ENCODE measurements around the gene HOXD8. TPM values are rescaled to one million over a fixed set of nuclear protein-coding genes. Genes with fewer than 3 reads are reported as not detected.

HOXD8 gene
- polyA plus RNA-seq, 1 donor = 40.0 TPM

DNA sequence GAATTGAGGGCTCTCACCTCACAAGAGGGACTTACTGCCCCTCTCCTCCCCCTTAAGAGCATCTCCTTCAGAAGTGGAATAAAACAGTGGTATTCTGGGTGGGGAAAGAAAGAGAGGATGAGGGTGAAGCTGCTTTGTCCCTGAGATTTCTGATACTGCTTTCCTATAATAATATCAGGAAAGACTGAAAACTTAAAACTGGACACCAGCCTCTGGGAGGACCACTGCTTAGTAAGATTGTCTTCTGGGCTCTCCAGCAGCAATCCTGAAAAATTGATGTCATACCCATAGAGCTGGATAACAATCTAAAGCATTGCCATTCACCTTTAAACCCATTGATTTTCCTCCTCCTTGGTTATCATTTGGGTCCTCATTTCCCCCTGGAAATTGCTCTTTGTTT, 17.1 kb downstream of the HOXD8 start:
- no peak for DNase-seq (ENCODE audit: low read depth)

DNA sequence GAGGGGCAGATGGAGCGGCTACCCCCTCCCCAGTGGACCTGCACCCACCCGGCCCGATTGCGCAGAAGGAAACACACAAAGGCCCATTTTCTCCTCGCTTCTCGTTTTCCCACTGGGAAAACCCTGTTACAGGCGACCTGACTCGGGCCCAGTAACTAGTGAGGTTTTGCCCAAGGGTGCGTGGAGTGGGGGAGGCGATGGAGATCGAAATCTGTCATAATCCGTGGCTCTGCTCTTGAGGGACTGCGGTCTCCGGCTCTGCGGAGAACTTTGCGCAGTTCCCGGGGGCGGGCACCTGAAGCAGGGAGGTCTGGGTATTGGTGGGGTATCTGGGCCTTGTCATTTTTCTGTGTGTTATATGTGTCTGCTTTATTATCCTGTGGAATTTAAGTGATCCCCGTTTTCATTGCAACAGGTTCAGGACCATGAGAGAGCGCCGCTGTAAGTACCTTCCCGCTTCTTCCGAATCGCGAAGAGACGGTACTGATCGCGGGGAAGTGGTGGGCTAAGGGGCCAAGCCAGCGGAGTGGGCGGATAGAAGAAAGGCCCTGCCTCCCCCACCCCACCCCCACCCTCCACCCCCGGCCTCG, 17.8 kb downstream of the HOXD8 start:
- no peak for DNase-seq (ENCODE audit: low read depth)

DNA sequence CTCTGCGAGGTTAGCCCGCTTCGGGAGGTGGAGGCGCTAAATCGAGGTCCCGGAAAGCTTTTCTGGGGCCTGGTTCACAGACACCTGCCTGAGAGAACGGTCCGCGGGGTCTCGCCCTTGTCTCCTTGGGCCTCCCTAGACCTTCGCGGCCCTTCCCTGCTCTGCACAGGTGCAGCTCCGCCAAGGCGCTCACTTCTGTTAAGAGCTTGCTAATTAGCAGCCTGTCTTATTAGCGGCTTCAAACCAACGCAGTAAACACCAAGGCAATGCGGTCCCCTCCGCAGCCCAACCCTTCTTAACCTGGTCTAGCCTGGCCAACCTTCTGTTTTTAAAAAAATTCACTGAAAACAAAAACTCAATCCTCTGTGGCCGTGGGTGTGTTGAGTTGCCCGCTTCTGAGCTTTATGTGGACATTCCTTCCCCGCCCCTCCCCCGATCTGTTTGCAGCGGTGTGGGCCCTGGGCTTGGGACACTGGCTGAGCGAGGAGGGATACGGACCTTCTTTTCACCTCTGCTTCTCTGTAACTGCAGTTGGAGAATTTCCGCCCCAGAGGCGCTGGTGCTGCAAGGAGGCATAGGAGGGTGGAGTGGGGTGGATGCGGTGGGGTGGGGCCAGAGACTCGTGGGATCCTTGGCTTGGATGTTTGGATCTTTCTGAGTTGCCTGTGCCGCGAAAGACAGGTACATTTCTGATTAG, 18.4 kb downstream of the HOXD8 start:
- no peak for DNase-seq (ENCODE audit: low read depth)

DNA sequence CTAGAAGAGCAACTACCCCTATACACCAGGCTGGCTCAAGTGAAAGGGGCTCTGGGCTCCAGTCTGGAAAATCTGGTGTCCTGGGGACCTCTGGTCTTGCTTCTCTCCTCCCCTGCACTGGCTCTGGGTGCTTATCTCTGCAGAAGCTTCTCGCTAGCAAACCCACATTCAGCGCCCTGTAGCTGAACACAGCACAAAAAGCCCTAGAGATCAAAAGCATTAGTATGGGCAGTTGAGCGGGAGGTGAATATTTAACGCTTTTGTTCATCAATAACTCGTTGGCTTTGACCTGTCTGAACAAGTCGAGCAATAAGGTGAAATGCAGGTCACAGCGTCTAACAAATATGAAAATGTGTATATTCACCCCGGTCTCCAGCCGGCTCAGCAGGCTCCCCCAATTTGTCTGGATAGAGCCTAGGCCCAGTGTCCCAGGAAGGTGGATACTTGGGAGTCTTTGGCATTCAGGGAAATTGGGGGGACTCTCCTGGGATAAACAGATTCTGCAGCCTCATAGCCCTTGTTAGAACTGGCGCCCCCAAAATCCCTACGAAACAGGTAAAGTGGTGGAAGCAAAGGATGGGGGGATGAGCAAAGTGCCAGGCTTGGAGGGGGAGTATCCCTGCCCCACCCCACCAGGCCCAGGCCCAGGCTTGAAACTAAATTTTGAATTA, 19.4 kb downstream of the HOXD8 start:
- no peak for DNase-seq (ENCODE audit: low read depth)

DNA sequence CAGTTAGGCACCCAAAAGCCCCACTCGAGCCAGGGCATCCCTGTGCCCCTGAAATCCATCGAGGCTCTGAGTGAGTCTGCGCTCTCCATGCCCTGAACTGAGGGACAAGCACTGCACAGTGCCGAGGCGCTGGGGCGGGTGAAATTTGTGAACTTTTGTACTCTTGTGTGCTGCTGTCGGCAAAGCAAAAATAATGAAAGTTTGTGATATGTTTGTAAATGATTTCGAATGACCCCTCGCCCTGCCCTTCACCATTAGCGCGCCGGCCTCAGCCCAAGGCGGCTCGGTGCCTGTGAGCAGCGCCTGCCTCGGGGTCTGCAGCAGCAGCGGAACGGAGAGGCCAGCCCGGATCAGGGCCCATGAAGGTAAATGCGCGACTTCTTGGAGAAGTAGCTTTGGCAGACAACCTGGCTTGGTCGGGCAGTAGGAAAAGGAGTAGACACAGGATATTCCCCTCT, 20.0 kb downstream of the HOXD8 start:
- DNase-seq (ENCODE audit: low read depth) = no peak

DNA sequence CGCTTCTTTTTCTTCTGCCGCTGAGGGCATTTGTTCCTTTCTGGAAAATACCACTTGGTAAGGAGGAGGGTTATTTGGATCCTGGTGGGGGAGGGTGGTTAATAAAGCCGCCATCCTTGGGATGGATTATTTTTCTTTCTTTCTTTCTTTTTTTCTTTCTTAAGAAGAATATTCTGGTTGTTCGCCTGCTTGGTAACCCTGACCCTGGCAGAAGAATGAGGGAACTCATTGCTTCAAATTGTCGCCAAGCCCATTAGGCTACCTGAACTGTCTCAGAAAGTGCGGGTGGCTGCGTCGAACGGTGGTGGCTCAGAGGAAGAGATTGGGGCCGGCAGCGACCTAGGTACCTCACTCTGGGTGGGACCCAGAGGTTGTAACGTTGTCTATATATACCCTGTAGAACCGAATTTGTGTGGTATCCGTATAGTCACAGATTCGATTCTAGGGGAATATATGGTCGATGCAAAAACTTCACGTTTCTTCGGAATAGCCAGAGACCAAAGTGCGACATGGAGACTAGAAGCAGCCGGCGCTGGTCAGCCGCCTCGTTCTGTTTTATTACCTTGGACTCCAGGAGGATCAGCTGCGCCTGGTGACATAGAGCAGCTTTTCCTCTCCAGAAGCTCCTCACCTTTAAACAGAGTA, 20.6 kb downstream of the HOXD8 start:
- no peak for DNase-seq (ENCODE audit: low read depth)

DNA sequence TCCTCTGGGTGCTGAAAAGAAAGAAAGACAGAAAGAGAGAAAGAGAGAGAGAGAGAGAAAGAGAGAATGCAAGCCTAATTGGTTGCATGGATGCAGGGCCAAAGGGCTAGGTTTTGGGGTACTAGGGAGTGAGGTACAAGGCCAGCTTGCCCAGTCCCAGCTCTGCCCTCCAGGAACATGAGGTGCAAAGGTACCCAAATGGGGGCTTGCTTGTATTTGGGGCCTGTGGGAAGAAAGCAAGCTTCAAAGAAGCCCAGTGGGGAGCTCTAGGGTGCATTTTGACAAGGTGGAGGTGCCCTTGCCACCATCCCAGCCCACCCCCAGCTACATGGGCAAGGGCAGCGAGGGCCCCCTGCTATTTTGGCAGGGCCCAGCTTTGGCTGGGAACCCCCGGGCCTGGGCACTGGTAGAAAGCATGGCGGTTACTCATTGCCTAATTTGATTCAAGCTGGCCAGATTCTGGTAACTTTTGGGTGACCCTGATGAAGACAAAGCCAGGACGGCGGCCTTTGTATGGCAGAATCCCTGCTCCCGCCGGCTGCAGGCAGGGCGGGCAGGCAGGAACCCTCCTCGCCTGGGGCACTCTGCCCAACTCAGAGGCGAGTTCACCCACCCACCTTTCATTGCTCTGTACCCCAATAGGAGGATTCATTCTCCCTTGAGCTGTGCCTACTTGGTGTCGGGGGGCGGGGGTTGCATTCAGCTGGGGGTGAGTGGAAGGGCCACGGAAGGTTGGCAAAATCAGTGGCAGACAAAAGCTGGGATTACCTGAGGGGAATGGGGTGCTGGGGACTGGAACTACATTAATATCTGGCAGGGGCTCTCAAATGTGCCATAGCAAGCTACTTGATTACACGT, 21.3 kb downstream of the HOXD8 start:
- no peak for DNase-seq (ENCODE audit: low read depth)

DNA sequence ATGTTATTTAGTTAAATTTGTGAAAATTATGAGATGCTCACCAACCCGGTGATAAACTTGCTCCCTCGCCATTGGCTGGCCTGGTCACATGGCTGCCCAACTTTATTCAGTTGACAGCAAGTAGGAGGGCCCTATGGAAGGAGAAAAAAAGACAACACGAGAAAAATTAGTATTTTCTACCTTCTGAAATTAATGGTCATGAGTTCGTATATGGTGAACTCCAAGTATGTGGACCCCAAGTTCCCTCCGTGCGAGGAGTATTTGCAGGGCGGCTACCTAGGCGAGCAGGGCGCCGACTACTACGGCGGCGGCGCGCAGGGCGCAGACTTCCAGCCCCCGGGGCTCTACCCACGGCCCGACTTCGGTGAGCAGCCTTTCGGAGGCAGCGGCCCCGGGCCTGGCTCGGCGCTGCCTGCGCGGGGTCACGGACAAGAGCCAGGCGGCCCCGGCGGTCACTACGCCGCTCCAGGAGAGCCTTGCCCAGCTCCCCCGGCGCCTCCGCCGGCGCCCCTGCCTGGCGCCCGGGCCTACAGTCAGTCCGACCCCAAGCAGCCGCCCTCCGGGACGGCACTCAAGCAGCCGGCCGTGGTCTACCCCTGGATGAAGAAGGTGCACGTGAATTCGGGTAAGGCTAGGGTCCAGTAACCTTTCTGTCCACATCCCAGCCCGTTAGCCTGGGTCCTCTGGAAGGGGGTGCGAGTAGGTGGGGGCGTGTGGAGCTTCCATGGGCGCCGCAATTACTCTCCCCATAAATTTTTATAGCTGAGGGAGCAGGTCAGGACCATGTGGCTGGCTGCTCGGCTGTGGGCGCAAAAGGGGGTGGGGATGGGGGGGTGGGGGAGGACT, 22.2 kb downstream of the HOXD8 start, which contains the start of gene HOXD4:
Gene HOXD4 (plus strand): TSS at position 109 of the 846 bp plus-strand sequence. CDS start 84 bp downstream, at position 193.
- DNase-seq (ENCODE audit: low read depth) = no peak

DNA sequence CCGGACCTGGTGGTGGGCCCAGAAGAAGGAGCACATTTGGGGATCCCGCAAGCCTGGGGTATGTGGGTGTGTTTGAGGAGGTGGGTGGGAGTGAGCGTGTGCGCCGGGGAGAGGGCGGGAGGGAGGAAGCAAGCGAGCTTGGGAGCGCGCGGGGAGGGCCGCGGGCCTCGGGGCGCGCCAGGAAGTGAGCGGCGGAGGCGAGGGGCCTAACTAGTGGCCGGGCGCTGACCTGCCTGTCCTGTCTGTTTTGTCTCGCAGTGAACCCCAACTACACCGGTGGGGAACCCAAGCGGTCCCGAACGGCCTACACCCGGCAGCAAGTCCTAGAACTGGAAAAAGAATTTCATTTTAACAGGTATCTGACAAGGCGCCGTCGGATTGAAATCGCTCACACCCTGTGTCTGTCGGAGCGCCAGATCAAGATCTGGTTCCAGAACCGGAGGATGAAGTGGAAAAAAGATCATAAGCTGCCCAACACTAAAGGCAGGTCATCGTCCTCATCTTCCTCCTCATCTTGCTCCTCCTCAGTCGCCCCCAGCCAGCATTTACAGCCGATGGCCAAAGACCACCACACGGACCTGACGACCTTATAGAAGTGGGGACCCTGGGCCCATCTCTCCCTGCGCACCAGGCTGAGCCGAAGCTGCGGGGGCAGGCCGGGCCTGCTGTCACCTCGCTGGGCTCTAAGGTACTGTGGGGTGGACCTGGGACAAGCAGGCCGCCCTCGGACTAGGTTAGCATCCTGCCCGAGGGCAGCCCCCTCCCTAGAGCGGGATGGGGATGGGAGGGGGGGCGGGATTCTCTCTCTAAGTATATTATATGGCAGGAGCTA, 23.1 kb downstream of the HOXD8 start:
- DNase-seq (ENCODE audit: low read depth) = no peak

DNA sequence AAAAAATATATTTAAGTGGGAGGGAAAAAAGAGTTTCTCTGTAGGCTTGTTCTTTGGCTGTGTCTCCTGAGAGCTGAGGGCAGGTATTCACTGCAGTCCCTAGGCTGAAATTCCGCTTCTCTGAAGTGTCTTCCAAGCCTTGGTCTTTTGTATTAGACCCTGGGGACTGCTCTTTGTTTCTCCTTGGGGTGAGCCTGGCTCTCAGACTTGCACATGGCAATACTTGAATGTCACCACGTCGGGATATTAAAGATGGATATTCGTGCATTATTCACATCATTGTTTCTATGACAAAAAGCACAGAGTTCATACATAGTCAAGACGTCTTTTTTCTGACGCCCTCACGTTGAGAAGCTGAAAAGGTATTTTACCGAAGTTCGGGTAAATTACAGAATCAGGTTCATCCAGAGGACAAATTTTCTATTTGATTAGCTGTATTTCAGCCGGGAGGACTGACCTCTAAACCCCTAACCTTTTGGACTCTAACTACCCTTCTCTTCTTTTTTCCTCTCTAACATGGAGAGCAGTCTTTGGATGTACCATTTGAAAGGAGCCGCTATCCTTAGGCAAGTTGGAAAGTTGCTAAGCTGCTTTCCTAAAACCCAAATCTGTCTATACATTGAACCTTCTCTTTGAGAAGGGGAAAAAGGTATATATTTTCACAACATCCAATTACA, 25.2 kb downstream of the HOXD8 start:
- no peak for DNase-seq (ENCODE audit: low read depth)

DNA sequence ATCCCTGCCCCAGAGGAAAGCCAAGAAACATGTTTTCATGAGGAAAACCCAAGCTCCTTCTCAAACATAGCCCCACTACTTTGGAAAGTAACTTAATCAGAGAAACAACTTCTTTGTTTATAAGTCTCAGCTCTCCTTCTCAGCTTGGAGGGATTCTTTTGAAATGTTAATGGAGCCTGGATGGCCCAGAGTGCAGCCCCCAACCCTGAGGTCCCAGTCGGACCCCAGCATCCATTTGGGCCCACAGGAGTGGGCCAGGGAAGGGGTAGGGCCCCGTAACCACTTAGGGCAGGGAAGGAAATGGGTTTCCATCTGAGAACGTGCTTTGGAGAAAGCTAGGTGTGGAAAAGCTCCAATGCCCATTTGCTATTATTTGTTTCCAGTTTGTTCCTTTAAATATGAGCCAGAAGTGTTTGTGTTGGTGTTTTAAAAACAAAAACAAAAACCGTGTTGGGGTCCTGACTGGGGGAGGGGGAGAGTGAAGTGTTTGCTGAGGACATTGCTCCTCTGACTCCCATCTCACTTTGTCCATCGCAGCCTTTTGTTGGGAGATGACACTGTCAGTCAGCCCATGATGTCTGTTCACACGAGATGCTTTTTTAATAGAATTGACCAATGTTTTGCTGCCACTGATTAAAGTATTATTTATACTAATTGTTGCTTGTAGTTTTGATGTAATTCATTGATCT, 26.0 kb downstream of the HOXD8 start:
- DNase-seq (ENCODE audit: low read depth) = no peak

DNA sequence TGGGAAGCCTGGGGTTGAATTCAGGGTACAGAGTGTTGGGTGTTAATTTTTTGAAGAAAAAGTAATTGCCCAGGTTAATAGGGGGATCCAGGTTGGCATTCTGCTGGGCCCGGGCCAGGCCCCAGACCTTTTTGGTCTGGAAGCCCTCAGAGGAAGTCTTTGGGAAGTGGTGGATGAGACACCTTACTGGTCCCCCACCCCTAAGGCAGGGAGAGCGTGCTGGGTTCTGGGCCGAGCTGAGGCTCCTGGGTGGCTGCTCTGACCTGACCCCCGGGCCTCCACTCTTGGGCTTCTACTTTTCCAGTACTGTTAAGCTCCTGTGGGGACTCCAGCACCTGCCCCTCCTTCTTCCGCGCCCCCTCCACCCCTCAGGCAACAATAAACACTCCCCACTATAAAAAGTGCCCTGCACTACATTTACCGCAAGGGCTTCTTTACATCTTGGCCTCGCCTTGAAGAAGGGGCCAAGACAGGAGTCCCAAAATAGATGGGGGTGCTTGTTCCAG, 26.8 kb downstream of the HOXD8 start:
- no peak for DNase-seq (ENCODE audit: low read depth)

DNA sequence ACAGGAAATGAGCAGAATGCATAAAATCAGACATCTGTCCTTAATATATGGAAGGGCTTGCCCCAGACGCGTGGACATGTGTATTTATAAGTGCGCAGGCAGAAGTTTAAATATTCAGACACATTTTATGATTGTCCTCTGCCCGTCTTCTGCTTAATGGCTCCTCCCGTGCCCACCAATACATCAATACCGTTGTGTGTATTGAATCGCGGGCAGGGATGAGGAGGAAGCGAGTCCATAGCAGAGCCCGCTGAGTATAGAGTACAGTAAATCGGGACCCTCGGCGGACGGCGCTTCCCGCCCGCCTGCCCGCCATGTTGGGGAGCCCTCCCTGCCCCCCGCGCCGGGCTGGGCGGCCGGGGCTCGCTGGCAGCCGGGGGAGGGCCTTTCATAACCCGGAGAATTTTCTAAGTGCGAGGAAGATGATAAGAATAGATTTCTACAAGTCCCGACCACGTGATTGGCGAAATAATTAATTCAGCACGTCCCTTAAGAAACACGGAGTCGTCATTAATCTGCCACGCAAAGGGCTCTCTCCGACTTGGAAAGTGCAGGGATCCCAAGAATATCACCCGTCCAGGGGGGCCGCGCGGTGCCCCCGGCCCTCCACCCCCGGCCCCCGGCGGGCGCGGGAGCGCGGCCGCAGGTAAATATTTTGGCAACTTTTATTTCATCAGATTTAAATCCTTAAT, 27.4 kb downstream of the HOXD8 start, which contains the start of gene HOXD3:
Gene HOXD3 (plus strand): TSS at position 501 of the 692 bp plus-strand sequence. CDS start 11,808 bp downstream, outside the sequence.
- no peak for DNase-seq (ENCODE audit: low read depth)

DNA sequence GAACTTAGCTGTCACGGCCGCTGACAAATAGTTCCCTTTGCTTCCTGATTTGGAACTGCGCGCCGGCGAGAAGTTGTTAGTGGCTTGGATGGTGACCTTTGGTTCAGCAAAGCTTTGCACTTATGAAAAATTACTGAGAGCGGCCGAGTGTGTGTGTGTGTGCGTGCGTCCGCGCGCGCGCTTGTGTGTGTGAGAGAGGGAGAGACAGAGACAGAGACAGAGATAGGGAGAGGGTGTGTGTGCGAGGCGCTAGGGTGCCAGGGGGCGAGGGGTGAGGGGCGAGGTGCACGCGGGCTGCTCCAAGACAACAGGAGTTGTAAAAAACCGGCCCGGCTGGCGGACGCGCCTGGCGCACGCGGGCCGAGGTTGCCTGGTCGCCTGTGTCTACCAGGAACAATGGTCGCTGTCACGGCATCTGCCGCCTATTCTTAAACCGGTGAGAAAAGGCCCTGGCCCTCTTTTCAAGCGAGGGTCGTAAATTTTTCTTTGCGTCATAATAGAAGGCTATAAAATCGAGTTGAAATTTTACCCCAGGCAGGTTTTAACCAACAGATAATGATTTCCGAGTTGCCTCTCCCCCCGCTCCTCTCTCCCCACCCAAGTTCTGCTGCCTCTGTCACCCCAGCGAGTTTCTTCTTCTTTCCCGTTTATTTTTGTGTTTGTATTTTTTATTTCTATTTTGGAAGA, 28.1 kb downstream of the HOXD8 start:
- no peak for DNase-seq (ENCODE audit: low read depth)

DNA sequence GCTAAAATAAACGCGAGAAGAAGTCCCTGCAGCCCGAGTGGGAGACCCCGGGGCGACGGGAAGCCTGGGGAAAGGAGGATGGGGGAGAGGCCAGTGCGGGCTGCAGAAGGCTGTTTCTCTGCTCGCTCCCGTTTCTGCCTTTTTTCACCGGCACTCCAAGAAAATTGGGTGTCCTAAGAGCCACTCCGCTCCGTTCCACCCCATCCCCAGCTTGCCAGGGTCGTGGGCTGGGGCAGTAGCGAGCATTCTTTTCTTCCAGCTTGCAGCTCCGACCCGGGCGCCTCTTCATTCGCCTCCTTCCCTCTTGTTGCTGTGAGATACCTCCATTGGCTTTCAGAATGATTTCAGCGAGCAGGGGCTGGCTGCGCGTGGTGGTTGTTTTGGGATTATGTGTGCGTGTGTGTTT, 28.7 kb downstream of the HOXD8 start:
- DNase-seq (ENCODE audit: low read depth) = no peak

DNA sequence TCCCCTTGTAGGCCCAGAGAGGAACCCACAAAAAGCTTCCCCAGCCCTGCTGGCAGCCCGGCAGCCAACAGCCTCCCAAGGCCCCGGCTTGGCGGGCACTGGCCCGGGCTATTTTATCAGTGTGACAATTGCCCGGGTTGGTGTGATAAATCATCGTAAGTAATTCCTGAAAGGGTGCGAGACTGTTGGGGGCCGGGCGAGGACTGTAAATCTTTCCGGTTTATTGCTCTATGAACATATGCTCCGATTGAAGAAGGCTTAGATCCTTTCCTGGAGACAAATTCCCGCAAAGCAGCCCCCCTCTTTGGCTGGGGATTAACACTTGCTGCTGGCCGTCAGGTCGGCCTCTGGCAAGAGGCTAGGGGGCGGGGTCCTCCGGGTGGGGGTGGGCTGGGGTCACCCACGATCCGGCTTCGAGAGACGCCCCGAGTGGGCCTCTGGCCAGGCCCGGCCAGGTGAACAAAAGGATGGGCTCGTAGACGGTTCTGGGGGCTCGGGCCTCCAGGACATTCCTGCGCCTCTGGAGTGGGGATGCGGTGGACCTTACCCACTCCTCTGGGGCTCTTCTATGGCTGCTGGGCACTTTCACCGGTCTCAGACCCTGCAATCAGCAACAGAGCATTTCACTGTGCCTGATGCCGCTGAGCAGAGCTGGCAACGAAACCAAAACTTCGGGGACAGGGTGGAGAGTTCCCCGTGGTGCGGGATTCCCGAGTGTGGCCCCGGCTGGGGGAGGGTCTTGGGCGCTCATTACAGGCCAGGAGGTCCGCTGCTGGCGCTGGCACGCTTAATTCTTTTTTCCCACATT, 29.6 kb downstream of the HOXD8 start:
- DNase-seq (ENCODE audit: low read depth) = no peak
